Measurements from ENCODE around the gene MED4. TPM values are rescaled to one million over a fixed set of nuclear protein-coding genes. Genes with fewer than 3 reads are reported as not detected.

Gene MED4
- total RNA-seq, 2 donors from 2014 or later = 14.0 to 16.8 TPM

DNA sequence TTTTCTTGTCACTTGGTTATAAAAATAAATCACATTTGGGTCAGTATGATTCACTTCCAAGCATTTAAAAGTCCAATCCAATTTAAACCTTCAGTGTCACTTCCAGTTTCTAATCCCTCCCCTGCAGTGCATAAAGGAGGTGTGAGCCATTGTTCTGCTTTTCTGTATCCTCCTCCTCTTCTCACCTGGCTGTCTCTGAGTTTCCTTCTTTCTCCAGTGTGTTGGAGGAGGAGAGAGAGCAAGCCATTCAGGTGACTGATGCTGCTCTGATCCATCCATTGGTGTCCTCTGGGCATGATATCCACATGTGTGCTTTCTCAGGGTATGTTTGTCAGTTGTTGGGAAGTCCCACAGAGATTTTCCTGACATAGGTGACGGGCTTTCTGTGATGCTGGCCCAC, 56.1 kb downstream of the MED4 start:
- Histone ChIP-seq H3K27ac (peak overlapping the region in 3 of 4 donors; percentile 84 to 100 (median 99)), H3K4me3 (no peak overlapping the region), H3K36me3 (replicated peaks in 1 of 2; ENCODE audit: insufficient read depth in 1 of 2, low read depth in 2 of 2) (no peaks in the 10 kb centered on the region), H3K27me3 (no peaks in the 10 kb centered on the region), H3K9me3 (no peaks in the 10 kb centered on the region), H3K4me1 (peaks cover 18% of the 10 kb centered on the region)
- ATAC-seq = no peak
- intact Hi-C loops (cut with DNase I) = no loop called here
- DNase-seq = no peak
- 79 to 82% methylated on average over 1 of the region's 1 CpG for WGBS, 2 donors
- TF ChIP-seq CTCF (IDR thresholded peaks at IDR 0.05) = no peak
- no peak for TF ChIP-seq POLR2A (IDR thresholded peaks at IDR 0.05)

DNA sequence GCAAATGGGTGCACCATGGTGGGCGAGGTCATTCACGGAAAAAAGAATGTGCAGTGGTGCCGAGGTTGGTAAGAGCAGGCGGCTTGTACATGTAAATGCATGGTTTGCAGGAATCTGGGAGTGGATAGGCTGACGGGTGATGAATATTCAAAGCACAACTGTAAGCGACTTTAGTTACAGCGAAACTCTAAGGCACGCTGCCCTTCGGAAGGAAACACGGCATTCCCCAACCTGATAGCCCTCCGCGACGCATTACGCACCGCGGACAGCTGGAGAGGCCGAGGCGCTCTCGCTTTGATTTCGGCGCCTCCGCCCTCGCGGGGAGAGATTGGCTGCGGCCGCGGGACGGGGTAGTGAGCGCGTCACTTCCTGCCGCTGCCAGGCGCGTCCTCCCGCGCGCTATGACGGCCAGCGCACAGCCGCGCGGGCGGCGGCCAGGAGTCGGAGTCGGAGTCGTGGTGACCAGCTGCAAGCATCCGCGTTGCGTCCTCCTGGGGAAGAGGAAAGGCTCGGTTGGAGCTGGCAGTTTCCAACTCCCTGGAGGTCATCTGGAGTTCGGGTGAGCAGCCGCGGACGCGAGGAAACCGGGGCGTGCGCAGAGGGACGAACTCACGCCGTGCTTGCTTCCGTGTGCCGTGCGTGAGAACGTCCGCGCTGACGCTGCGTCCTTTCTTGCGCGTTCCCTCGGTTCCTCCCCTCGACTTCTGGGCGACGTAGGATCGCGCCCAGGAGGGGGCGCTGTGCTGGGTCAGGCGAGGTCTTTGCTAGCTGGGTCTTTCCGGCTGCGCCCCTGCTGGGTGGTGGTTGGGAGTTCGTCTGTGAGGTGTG, 57.3 kb downstream of the MED4 start, which contains the start of gene NUDT15:
NUDT15 (plus strand) TSS at position 381 of the 828 bp plus-strand sequence; CDS start at position 402, 21 bp downstream.
- intact Hi-C loops (cut with DNase I) = no loop called here
- Histone ChIP-seq H3K4me1 (peaks cover 18% of the 10 kb centered on the region), H3K36me3 (replicated peaks in 1 of 2; ENCODE audit: insufficient read depth in 1 of 2, low read depth in 2 of 2) (no peaks in the 10 kb centered on the region), H3K9me3 (no peaks in the 10 kb centered on the region), H3K4me3 (peak within 1 kb of the TSS; percentile 19 to 20), H3K27me3 (no peaks in the 10 kb centered on the region), H3K27ac (peak within 1 kb of the TSS; percentile 84 to 100 (median 96))
- WGBS, 2 donors = 0 to 2% methylated on average over 18 to 82 of the region's 82 CpGs
- peak; percentile 94 to 100 (median 99) for TF ChIP-seq CTCF (IDR thresholded peaks at IDR 0.05)
- TF ChIP-seq POLR2A (IDR thresholded peaks at IDR 0.05) = peak; percentile 92 to 97 (median 97)
- ATAC-seq = peak; percentile 98
- DNase-seq = peak; percentile 92 to 95 (median 94)

DNA sequence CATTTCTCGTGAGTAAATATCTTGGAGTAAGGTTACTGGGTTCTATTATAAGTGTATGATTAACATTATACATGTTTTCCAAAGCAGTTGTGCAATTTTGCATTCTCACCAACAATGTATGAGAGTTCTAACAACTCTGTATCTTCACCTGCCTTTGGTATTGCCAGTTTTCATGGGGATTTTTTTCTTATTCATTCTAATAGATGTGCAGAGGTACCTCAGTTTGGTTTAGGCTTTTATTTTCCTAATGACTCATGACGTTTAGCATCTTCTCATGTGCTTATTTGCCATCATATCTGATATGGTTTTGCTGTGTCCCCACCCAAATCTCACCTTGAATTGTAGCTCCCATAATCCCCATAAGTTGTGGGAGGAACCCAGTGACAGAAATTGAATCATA, 65.0 kb downstream of the MED4 start:
- no peak for DNase-seq
- H3K27ac ChIP-seq = no peak overlapping the region
- H3K36me3 ChIP-seq (replicated peaks in 1 of 2; ENCODE audit: insufficient read depth in 1 of 2, low read depth in 2 of 2) = no peaks in the 10 kb centered on the region
- no peaks in the 10 kb centered on the region for H3K9me3 ChIP-seq
- ATAC-seq = no peak
- intact Hi-C loops (cut with DNase I) = no loop called here
- TF ChIP-seq POLR2A (IDR thresholded peaks at IDR 0.05) (no peak), CTCF (IDR thresholded peaks at IDR 0.05) (no peak)
- WGBS, 2 donors = 82 to 89% methylated on average over 2 of the region's 2 CpGs
- no peak overlapping the region for H3K4me3 ChIP-seq
- H3K27me3 ChIP-seq = no peaks in the 10 kb centered on the region
- H3K4me1 ChIP-seq = no peaks in the 10 kb centered on the region

DNA sequence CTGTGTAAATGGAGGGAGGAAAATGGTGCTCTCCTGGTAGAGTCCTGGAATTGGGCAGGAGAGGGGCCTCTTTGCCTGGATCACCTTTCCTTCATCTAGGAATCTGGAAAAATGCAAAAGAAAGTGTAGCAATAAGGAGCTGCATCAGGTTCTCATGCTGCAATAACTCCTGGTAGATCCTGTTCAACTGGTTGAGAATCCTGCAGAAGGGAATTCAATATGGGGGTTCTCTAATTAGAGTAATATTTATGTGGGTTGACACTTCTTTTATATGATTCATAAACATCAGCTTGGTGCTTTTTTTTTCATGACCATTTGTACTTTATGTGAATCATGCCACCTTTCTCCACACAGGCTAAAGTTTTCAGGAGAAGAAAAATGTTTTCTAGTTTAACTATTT, 66.8 kb downstream of the MED4 start:
- no peaks in the 10 kb centered on the region for H3K36me3 ChIP-seq (replicated peaks in 1 of 2; ENCODE audit: insufficient read depth in 1 of 2, low read depth in 2 of 2)
- H3K4me3 ChIP-seq = no peak overlapping the region
- H3K9me3 ChIP-seq = no peaks in the 10 kb centered on the region
- DNase-seq (no peak), ATAC-seq (no peak)
- no peak overlapping the region for H3K27ac ChIP-seq
- TF ChIP-seq CTCF (IDR thresholded peaks at IDR 0.05) = no peak
- TF ChIP-seq POLR2A (IDR thresholded peaks at IDR 0.05) = no peak
- H3K27me3 ChIP-seq = no peaks in the 10 kb centered on the region
- intact Hi-C loops (cut with DNase I) = no loop called here
- no peaks in the 10 kb centered on the region for H3K4me1 ChIP-seq

Small RNA genes within 50 kb of the gene (small RNA-seq; reads per million reads assigned to genes)
- gene POLR2KP2 = not detected

Other genes starting within 250 kb of the MED4 start
- gene SUCLA2, start 93.8 kb downstream of the MED4 start, total RNA-seq = 10 to 100 TPM; 16.1 to 19.8 TPM
- 1 to 10 TPM; 4.2 to 4.9 TPM for gene NUDT15, start 57.4 kb downstream of the MED4 start, total RNA-seq
- gene ITM2B, start 138.1 kb upstream of the MED4 start, total RNA-seq = 100 to 1,000 TPM; 233 to 254 TPM
- 10 to 100 TPM; 20.5 to 28.0 TPM for gene RB1, start 208.6 kb upstream of the MED4 start, total RNA-seq